EL (cell line): ENCODE results near the gene ASTN2.

Source experiments
- DNase-seq: peaks from one replicate; pipeline ENCODE4 v3.0.0-alpha.2; 2016

The ASTN2 gene

GRCh38 chr9:116491659-116492058 is 923.2 kb downstream of the ASTN2 start:
- DNase-seq = no peak

GRCh38 chr9:116491219-116491618 is 923.6 kb downstream of the ASTN2 start:
- DNase-seq = no peak

DNA sequence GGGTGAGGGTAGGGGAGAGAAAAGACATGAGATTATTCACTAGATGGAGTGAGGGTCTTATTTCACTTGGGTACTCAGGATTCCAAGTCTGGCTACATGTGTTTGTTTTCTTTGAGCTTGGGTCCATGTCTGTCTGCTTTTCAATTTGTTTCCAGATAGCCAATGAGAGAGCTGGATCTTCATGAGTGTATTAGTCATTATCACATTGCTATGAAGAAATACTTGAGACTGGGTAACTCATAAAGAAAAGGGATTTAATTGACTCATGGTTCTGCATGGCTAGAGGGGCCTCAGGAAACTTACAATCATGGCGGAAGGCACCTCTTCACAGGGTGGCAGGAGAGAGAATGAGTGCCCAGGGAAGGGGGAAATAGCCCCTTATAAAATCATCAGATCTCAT is 924.5 kb downstream of the ASTN2 start:
- DNase-seq = no peak

- no peak for DNase-seq
These were observed 926.5 kb downstream of the ASTN2 start for GRCh38 chr9:116488373-116488772.

DNA sequence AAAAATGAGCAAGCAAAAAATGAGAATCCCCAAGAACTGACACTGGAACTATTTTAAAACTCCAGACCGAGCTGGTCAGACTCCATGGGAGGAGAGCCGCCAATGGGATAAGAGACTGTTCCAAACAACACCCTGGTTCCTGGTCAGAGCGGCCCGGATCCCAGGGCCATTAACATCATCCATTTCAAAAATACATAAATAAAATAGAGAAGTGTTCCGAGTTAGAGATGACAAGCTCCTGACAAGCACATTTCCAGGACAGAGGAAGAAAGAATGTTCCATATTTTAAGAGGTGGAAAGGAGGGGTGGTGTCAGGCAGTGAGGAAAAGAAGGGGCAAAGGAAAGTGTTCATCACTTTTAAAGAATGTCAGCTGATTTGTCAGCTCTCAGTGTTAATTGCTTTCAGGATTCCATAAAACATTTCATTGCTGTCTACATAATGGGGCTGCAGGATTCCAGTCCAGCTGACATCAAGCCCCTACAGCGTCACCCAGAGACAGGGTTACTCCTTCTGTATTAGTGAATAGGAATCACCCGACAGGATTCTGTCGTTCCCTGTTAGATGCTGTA is 930.3 kb downstream of the ASTN2 start:
- DNase-seq = no peak

- no peak for DNase-seq
These were observed 931.0 kb downstream of the ASTN2 start for GRCh38 chr9:116483622-116484491.

DNA sequence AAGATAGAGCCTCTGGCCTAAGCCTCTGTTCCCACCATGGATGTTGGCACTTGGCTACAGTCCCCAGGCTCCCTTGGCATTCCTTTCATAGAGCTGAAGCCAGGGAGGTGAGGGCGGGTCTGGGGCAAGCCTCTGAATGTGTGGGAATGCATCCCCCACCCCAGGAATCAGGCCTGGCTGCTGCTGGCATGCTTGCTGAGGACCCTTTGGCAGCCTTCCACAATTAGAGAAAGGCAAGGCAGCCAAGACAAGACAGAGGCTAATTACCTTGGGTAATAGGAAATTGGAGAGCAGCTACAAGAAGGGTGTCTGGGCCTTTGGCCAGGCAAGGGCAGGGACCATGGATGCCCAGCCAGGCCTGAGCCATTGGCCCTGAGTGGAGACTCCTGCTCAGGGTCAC is 932.1 kb downstream of the ASTN2 start:
- no peak for DNase-seq

GRCh38 chr9:116480700-116481099 is 934.2 kb downstream of the ASTN2 start:
- DNase-seq = no peak

DNA sequence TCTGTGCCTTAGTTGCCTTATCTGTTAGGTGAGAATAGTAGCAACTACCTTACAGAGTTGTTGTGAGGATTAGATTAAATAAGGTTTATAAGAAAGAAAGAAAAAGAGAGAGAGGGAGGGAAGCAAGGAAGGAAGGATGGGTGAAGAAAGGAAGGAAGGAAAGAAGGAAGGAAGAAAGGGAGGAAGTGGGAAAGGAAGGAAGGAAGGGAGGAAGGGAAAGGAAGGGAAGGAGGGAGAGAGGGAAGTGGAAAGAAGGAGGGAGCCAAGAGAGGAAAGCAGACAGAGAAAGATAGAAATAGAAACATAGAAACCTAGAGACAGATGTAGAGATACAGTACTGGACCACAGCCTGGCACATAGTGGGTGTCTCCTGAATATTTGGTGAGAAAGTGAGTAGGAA is 934.9 kb downstream of the ASTN2 start:
- DNase-seq = no peak

DNA sequence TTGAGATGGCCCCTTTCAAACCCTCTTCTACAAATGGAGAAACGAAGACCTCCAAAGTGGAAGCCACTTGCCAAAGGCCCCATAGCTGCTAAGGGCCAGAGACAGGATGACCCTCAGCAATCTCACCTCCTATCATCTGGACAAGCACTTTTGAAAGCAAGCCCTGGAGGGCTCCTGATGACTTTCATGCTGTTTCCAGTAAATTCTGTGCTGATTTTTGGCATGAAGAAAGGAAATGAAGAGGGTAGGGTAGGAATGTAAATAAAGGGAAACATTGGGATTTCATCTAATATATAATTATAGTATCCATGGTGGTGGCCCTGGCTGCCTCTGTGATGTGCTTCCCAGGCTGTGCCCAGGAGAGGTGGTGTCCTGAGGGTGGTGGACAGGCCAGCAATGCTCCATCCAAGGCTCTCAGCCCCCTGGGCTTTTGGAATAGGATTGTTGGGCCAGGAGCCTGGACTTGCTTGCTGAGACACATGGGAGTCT is 935.8 kb downstream of the ASTN2 start:
- DNase-seq = no peak

DNA sequence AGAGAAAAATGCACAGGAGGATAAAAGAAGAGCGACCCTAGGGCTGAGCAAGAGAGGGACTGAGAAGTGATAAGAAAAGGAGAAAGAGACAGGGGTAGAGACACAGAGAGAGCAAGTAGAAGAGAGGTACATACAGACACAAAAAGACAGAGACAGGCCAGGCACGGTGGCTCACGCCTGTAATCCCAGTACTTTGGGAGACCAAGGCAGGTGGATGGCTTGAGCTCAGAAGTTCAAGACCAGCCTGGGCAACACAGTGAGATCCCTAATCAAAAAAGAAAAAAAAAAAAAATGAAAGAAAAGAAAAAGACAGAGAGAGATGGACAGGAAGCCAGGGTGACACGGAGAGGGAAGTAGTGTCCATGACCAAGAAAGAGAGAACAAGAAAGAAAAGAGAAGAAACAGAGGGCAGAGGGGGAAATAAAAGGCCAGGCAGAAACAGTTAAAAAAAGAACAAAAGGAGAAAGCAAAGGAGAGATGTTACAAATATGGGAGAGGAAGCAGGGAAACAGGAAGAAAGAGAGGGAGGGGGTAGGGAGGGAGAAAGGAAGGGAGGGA is 937.2 kb downstream of the ASTN2 start:
- DNase-seq = no peak

DNA sequence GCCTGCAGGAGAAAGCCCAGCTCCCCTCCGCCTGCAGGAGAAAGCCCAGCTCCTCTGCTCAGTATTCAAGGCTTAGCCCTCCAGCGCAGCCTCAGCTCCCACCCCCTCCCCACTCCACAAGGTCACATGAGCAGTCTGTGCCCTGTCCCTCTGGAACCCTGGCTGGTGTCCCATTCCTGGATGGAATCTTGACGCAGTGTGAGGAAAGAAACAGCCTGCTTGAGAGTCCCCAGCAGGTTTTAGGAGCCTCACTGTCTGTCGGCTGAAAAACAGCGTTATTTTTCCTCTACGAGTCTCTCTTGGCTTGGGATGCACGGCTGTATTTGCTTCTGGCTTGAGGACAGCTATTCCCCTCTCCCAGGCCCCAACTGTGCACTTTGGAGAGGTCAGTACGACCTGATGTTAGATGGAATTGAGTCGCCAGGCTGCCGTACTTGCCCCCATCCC is 937.9 kb downstream of the ASTN2 start:
- DNase-seq = no peak

DNA sequence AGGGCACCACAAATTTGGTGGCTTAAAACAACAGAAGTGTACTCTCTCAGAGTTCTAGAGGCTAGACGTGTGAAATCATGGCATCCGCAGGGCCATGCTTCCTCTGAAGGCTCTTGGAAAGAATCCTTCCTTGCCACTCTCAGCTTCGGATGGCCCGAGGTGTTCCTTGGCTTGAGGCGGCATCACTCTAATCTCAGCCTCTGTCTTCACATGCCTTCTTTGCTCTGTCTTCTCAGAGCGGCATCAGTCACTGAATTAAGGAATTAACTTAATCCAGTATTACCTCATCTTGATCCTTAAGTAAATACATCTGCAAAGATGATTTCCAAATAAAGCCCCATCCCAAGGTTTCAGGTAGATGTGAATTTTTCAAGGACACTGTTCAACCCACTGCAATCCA is 938.9 kb downstream of the ASTN2 start:
- no peak for DNase-seq

DNA sequence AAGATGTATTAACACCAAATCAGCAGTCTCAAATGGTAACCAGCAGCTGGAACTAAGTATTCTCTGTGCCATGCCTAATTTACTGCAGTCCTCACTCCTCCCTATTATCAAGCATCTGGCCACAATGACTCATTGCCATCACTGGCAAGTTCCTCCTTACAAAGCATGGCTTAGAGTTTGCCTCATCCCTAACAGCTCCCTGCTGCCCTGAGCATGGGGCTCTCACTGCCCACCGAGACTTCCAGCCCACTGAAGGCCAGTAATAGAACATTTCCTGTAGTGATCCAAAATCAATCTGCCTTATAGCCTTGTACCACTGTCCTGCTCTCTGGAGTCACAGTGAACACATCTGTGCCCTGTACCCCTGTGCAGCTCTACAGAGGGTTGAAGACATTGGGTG is 939.7 kb downstream of the ASTN2 start:
- peak; percentile 47 for DNase-seq

GRCh38 chr9:116471944-116472506 is 942.8 kb downstream of the ASTN2 start:
- no peak for DNase-seq

DNA sequence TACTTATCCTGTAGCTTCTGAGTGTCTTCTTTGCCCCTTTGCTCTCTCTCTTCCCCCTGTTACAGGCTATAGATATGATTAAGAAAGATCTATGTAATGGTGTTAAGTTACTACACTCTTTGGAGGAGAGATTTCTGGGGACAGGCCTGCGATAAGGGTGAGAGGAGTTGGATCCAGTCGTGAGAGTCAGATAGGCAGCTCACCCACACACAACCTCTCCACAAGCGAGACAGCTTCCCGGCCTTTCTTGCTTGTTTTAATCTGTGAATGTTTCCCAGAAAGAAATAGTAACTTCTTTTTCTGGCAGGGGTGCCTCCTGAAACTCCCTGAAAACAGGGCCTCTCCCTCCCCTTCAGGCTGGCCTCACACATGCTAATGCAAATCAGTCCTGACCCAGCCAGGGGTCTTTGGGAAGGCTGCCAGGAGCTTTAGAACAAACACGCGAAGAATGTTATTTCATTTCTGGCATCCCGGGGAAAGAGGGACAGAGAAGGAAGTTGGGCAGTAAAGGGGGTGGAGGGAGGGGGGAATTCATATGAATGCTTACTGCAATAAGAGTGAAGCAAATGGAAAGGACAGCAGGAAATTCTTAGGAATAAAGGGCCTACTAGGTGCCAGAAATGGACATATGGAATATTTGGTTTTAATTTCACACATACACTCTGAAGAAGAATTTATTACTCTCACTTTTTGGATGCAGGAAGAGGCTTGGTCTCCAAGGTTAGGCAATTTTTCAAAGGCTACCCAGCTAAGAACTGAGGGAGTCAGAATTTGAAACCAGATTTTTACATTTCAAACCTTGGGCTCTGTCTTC is 943.6 kb downstream of the ASTN2 start:
- DNase-seq = peak; percentile 74

DNA sequence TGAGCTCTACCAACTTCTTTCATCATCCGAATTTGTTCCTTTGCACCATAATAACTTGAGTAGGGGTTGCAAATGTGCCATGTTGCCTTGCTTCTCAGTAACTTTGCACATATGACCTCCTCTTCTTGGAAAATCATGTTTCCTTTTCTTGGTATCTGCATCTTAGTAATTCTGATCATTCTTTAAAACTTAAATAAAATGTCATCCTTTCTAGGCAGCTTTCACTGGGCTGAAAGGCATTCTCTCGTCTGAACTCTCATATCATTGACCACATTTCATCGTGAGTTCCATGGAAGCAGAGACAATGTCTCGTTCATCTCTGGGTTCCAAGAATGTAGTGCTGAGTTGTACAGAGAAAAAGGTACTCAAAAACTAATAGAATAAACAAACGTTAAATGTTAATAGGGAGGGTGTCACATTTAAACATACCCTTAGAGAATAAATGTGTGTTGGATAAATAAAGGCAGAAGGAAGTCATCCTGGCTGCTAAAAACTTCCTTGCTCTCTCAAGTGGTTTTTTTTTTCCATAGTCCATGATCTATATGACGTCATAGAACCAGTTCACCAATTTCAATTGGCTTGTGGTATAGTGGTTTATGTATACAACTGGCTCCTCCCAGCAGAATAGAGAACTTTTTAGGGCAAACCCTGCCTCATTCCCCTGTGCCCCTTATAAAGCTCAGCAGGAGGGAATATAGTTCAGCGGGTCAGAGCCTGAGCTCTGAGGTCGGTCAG is 945.9 kb downstream of the ASTN2 start:
- no peak for DNase-seq

- DNase-seq = no peak
These were observed 946.5 kb downstream of the ASTN2 start for GRCh38 chr9:116468369-116468768.

DNA sequence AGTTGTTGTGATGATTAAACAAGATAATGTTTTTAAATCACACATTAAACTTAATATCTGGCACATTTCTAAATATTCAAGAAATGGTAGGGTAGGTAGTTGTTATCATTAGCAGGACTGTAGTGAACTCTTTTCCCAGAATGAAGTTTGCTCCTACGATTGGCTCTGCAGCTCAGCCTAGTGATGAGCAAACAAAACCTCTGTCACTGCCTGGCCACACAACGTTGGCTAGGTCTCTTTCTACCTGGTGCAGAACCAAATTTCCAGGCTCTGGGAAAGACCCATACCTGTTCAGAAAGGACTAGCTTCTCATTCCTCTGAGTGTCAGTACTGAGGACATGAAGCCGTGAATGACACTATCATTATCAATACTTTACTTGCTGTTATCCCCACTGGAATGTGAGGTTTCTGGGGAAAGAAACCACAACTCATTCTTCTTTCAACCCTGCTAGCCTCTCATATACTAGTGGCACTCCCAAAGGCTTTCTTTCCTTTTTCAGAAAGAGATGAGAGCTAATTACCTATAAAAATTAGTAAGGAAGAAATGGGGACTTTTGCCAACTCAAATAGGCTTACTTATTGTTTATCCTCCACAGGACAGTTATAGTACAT is 947.0 kb downstream of the ASTN2 start:
- DNase-seq = peak; percentile 4

DNA sequence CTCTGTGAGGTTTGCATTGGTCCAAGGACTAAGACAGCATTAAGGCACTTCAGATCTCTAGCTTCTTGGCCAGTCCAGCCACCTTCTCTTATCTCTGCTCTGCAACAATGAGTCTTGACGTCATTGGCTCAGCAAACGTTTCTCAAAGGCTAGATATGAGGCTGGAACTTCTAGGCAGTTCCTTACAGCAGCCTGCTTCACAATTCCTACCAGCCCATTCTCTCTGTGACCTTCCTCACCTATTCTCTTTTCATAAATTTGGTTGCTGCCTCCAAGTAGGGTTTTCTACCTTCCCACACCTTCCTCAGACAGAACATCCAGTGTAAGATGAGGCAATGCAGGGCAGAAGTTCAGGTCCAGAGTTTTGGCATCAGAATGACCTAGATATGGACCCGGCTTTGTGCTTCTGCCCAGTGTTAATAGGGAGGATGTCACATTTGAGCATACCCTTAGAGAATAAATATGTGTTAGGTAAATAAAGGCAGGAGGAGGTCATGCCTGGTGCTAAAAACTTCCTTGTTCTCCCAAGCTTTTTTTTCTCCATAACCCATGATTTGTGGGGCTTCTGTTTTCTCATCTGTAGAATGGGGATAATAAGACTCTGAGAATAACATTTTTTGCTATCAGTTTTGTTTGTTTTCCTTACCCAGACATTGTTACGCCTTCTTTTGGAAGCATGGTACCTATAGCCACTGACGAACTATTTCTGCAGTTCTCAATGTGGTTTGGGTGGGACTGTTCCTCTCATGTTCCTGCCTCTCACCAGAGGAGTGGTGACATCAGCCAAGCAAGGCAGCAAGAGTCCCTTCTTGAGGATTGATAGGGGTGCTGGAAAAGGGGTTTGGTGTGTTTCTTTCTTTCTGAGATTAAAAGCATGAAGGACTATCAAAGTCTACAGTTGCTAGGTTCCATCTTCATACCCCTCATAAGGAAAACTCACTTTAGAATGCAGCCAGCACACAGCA is 948.3 kb downstream of the ASTN2 start:
- no peak for DNase-seq
